ENCODE measurements around the gene KCNT2.

KCNT2 gene

DNA sequence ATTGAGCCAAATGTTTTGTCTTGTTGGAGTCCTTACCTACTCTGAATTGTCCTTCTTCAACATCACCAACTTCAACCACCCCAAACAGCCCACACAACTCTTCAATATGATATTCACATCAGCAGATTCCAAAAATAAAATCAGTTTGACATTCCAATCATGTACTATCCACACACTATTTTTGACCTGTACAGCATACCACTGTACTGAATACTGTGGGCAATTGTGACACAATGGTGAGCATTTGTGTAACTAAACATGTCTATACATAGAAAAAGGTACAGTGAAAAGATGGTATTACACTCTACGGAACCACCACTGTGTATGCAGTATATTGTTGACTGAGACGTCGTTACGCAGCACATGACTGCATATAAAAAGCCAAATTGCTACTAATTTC lies 223.1 kb downstream of the KCNT2 start:
- no peak for DNase-seq

DNA sequence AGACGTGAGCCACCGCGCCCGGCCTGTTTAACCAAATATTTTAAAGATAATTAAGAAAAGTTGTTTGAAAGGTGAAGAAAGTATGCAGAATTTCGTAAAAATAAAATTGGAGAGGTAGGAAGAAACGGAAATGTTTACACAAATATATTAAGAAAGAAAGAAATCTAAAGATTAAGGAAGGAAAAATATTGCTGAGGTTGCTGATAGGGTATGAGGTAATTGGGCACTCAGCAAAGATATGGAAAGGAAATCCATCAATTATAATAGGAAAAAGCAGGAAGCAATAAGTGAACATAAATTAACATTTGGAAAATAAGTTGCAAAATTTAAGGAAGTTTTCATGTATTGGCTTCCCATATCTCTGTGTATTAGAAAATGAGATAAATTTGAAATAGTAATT lies 225.9 kb downstream of the KCNT2 start:
- DNase-seq, result no peak

DNA sequence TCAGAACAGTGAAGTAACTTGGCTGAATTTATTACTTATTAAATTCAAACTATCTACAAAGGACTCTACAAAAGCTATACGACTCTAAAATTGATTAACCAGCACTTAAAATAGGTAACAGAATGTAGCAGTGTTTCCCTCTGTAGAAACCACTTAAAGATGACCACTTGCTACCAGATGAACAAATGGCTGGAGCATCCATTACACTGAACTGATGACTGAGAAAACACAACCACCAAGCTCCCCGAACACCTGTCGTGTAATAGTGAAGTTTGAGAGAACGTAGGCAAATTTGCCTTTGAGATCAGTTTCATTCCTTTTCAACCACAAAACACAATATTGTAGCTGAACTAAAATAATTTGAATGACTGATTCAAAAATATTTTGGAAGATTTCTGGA lies 226.7 kb downstream of the KCNT2 start:
- no peak for DNase-seq

DNA sequence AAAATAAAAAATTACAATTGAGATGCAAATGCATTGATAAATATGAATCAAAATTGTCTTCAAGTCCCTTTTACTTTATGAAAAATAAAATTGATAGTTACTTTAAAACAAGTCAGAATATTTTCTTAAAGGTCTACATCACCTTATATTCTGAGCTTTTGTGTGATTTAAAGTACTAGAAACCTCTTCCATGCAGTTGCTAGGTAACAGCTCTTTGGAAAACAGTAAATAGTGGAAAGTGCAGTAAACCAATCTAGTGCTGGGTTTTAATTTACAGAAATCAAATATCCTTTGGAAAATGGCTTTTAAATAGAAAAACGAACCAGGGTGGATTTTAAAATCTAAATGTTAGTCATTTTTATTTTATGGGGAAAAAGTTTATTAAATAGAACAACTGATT lies 227.9 kb downstream of the KCNT2 start:
- DNase-seq, result no peak

DNA sequence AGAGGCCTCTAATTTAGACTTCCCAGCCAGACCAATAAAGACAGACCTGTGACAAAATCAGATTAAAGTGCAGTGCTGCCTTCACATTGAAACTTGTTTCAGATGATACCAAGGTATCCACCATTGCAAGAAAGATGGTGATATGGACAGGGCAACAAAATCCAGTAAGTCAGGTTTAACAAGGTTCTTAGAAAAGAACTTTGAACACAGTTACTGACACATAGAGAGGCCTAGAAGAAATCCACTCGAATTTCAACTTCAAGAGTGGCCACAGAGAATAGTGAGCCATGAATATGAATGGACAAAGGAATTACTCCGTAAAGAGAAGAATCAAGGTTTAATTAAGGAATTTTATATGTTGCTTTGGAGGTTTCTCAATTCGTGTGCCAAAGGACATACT lies 230.4 kb downstream of the KCNT2 start:
- no peak for DNase-seq

DNA sequence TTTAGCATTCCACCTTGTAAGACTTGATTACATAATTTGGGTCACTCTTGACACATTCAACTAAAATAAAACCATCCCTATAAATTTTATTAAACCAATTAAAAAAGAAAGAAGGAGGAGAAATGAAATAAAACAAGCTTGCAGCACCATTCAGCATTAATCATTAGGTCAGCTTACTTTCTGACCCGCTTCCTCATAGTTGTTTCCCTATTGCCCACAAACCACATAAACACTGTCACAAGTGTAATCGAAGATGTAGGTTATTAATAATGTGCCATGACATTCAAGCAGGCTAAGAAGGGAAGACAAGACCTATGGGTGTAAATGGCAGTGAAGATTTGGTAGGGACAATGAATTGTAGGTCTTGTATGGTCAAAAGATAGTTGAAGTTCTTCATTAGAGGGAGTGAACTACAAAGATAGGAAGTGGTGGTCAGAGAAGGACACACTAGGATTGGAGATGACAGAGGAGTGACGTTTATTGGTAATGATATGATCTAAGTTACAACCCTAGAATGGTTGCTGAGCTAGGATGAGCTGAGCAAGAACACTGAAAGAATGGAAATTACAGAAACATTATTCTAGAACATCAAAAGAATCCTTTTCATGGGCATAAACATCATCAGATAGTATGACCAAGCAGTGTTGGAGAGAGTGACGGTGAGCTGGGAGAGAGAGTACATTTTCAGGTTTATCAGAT lies 231.5 kb downstream of the KCNT2 start:
- no peak for DNase-seq

DNA sequence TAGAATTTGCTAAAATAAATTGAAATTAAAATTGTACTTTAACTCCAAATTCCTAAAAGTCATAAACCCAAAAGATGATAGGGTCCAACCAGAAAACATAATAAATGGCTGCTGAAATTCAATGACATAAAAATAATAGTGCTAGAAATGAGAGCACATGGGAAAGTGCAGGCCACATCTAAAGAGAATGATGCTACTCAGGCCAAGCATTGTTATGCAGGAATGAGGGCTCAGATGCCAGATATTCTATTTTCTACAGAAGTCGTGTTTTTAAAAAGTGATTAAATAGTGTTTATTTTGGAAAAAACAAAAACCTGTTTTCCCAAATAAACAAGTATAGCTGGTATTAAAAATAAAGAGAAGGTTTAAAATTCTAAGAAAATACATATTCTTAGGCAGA lies 234.4 kb downstream of the KCNT2 start:
- DNase-seq, result no peak

DNA sequence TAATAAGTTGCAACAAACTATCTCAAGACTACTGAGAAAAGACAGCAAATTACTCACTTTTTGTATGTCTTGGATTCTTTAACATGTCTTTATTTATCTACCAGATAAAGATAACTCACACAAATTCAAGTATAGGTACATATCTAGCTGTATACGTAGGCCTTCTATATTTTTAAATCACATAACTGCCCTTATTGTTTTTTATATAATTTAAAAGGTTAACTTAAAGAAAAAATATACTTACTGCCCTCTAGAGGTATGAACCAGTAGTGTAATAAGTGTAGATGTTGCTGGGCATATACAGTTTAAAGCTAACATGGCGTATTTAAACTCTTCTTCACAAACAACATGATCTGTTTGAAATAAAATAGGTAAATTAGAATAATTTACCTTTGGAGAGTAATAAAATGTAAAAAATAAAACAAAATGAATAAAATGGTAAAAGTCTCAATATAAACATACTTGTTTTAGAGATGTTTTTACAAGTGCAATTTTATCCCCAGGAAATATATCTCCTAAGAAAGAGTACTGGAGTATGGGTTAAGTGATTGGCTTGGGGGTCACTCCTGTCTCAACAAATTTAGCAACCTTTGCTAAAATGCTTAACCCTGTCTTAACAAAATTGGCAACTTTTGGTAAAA lies 235.2 kb downstream of the KCNT2 start:
- no peak for DNase-seq

DNA sequence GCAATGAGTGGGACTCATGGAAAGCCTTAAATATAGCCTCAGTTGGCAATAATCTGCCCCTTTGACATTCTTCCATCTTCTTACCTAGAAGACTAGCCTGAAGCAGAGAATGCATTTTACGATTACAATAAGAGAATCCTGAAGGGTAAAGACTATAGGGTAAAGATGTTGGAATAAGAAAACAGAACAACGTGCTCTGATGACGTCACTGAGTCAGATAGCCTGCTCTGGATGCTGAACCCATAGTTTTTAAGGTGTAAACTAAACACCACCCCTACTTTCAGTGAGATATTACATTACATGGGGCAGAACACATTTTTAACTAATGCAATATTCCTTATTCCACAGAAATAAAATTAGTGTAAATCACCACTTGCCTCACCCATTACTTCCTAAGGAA lies 240.4 kb downstream of the KCNT2 start:
- no peak for DNase-seq

DNA sequence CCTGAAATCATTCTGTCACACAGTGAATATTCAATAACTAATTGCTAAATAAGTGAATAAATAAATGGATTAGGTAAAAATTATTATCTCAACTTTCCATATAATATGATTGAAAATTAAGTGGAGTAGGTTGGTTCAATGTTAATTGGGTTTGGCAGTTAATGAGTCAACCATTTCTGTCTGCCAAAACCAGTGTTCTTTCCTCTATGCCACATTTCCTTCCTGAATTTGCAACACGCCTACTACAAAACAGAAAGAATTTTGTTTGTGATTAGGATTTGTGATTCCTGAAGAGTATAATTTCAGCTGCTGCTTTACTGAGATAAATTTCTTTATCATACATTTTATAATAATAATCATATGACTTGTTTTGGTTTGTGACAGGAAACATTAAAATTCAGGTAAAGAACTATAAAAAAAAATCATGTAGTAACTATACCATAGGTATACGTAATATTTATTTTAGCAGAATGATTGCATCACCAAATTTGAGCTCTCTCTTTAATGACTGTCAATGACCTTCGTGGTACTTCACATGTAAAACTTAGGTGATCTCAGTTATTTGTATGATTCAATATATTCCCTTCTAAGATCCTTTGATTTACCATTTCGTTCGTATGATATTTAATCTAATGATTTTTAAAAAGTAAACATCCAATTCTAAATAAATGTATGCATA lies 241.3 kb downstream of the KCNT2 start:
- DNase-seq, result no peak

DNA sequence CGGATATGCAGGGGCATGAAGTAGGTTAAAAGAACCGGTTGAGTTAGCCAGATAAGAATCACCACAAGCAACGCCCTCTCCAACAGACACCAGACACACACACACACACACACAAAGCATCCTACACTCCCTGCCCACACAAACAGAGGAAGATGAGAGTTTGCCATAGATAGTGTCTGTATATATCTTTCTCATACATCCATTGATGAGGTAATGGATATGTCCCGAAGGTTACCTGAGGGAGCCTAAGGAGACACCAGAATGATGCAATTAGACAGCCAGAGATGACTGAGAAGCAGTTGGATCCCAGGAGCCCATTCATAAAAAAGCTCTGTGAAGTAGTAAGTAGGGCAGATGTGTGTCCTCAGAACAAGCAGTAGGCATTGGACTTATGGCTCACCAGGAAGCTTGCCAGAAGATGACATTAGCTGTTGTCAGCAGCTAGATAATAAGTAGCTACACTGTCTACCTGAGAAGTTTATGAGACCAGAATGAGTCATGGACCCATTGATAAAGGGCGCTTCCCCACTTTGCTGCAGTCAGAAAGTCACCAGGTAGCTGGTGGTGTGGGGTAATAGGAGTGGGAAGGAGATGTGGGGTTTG lies 247.0 kb downstream of the KCNT2 start:
- DNase-seq, result no peak

DNA sequence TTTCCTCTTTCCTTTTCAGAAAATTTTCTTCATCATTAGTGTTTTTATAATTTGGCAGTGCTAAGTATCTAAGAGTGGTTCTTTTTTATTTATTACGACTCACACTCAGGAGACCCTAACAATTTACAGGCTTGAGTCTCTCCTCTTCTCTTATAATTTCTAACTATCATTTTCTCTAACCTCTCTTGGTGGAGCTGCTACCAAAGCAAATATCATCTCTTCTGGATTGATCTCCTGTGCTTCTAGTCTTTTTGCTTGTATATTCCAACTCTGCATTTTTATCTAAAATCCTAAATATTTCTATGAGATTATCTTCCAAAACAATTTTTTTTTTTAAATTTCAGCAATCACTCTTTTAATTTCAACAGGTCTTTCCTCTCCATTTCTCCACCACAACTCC lies 250.3 kb downstream of the KCNT2 start:
- DNase-seq, result no peak

DNA sequence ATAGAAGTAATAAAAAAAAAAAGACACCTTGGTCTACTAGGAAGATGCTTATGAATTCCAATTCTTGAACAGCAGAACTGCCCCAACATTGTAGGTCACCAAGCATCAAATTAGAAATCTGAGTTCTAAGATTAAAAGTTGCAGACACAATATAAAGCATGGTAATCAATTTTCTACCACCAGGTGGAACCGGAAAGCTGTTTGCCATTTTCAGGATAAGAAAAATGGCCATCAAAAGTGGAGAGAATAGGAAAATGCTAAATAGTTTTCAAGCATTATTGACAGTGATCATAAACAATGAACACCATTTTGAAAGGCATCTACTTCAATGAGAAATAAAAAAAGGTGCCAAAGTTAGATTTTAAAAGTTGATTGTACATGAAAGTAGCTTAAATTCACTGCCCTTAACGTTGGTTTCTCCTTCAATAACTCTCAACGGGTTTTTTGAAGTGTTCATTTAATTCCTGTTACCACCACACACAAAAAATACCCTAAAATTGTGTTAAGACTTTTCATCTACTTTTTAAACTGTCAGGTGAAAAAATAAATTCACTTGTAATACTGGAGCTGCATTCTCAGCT lies 252.9 kb downstream of the KCNT2 start:
- no peak for DNase-seq

DNA sequence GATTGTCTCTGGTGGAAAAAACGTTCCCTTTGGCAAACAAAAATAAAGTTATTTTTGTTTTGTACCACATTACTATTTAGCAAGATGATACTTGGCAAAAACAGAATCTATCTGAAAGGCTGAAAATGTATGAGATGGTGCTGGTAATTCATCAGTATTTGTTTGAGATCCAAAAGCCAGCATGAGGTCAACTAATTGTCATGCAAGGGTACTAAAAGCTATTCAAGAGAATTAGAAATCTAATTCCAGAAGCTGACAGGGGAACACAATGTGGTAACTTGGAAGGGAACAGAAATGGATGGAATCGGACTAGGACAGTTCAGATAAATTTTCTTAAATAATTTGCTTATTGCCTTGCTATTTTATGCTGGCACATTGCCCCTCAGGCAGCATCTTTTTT lies 263.8 kb downstream of the KCNT2 start:
- no peak for DNase-seq

DNA sequence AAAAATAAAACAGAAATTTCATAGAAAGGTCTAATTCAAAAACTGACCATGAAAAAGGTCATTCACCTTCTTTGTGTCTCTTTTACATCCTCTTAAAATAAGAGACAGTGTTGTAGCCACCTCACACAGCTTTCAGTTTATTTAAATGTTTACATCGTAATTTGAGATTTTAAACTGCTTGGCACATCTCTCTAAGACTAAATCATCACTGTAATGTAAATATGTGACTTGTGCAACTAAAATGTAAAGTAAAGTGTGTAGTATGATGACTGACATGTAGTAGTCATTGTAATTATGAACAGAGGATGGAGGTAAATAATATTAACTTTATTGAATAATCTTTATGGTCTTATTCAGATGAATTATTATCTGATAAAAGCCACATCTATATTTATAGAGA lies 283.9 kb downstream of the KCNT2 start:
- no peak for DNase-seq

DNA sequence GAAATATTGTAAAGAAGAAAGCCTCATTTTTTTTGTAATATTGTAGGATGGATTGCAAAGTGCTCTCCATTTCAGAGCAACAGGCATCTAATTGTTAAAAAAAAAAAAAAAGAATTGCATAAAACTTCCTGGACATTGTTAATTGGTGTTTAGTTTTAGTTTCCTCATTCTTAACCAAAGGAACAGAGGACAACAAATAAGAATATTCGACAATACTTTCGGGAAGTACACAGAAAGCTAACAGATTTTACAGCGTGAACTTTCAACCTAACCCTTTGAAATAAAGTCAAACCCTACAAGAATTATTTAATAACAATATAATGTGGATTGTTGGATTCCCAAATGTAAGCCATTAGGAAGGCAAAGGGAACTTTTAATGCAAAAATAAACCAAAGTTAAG lies 284.4 kb downstream of the KCNT2 start:
- no peak for DNase-seq

DNA sequence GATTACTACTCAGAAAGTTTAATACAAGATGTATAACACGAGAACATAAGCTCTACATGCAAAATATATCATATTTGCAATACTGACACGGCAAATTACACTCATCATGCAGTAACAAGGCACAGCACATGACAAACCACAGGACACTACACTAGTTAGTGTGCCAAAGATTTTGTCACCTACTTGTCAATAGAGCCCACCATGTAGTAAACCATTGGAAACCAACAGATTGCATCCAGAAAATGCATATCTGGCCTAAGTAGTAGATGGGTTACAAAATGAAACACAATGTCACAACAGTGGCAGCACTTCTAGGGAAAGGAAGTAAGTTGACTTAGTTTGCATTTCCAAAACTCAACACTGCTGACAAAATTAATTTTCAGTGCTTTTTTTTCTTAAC lies 288.9 kb downstream of the KCNT2 start:
- no peak for DNase-seq

DNA sequence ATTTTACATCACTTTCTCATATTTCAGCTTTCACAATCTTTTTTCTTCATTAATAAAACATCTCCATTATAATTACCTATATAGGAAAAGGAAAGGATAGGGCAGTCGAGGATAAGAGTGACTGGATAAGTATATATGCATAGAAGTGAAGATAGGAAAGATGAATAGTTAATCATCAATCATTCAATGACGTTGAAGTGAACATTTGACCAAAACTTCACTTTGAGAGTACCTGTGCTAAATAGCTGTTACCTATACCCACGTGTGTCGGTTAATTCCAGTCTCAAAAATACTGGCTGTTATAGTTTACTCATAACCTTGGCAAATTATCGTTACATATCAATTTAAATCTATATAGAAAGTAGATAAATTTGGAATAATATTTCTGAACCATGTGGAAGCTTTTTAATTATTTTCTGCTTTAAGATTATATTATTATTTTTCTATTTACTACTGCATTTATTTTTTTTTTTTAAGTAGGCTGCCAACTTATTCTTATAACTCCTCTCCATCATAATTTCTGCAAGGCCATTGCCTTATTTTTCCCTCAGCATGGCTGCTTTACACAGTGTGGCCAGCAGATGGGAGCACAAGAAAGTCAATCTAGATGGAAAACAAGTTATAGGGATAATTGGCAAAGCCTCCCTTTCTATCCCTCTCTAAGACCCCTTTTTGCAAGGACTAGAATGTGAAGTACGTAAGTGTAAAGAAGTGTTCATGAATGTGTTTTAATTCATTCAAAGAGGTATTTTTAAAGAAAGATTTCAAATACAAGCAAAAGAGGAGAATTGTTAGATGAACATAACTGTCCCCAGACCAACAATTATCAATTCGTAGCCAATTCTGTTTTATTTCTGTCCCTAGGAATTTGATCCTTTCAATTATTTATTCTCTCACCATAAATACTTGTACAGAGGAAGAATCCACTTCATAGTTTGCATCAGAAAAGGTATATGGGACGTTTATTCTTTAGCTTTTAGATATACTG lies 290.4 kb downstream of the KCNT2 start:
- DNase-seq, result no peak

DNA sequence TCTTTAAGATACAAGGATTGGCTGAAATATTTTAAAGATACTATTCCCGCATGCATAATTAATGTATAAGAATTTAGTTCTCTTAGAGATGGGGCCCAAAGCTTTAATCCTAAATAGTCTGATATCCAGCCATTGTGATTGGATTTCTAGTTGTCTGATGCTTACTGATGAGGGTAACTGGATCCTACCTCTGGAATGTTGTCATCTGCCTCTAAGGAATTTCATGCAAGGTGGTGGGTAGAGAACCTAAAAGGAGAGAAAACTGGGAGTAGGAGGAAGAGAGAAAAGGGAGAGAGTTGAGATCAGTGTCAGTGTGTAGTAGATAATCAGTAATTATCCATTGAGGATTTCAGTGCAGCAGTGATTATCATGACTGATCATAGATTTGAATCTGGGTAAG lies 295.5 kb downstream of the KCNT2 start:
- DNase-seq, result no peak

DNA sequence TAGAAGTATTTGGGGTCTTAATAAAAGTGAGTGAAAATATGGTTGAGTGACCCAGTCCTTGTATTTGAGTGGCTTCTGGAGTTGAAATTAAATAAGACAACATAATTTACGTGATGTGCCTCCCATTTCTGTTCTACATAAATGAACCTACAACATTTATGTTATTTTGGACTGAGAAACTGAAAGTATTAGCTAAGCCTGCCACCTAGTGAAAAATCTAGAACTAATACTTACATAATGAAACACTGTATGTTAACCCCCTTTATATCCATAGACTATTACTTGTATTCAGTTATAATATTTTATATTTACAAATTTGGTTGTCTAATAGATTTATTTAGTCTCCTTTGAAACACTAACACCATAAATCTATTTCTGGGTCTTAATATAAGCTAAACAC lies 298.9 kb downstream of the KCNT2 start:
- no peak for DNase-seq

DNA sequence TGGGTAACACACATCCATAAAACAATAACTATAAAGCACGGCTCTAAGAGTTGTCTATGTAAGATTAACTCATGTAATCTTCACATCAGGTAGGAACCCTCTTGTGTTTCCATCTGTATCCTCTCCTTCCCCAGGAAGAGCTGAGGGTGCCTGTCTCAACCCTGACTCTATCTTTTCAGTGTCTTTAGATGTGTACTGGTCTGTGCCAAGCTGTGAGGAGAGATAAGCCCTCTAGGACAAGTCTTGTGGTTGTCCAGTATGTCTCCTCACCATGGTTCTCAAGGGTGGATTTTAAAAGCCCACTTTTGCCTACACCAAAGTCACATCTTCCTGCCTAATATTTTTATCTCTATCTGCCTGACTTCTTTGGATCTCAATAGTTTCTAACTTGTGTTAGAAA lies 300.1 kb downstream of the KCNT2 start:
- no peak for DNase-seq

DNA sequence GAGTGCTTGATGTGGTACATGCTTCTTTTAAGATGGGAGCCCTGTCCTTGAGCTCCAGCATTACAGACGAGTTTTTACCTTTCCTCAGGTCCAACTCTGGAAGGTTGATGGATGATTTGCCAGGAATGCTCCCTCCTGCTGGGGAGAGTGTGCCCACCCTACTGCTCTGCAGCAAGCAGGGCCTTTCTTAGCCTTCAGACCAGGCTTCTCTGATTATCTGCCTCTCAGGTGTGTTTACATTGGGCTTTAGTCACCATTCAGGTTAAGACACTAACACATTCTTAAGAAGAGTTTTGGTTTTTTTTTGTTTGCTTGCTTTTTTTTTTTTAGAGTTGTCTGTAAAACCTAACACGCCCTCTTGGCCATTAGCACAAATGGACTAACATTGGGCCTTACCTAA lies 301.8 kb downstream of the KCNT2 start:
- no peak for DNase-seq

DNA sequence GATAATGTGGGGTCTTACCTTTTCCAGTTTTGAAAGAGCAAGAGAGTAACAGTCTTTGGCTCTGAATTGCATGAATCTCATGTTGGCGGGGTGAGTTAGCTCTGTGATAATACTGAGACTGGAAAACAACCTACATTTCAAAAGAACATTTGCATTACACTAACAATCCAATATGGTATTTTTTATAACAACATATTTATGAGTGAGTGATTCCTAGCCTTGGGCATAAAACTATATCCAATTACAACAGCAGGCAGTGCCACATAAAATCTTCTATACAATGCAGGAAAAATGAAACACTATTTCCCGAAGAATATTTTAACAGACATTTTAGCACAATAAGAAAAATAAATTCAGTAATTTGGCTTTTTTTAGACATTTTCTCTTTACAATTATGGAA lies 303.0 kb downstream of the KCNT2 start:
- no peak for DNase-seq

All from activated gamma-delta T cell treated with Interleukin-2 at 50 U/mL for 16 hours (primary cell).